ENCODE measurements around the gene KIAA0753.

Gene KIAA0753

DNA sequence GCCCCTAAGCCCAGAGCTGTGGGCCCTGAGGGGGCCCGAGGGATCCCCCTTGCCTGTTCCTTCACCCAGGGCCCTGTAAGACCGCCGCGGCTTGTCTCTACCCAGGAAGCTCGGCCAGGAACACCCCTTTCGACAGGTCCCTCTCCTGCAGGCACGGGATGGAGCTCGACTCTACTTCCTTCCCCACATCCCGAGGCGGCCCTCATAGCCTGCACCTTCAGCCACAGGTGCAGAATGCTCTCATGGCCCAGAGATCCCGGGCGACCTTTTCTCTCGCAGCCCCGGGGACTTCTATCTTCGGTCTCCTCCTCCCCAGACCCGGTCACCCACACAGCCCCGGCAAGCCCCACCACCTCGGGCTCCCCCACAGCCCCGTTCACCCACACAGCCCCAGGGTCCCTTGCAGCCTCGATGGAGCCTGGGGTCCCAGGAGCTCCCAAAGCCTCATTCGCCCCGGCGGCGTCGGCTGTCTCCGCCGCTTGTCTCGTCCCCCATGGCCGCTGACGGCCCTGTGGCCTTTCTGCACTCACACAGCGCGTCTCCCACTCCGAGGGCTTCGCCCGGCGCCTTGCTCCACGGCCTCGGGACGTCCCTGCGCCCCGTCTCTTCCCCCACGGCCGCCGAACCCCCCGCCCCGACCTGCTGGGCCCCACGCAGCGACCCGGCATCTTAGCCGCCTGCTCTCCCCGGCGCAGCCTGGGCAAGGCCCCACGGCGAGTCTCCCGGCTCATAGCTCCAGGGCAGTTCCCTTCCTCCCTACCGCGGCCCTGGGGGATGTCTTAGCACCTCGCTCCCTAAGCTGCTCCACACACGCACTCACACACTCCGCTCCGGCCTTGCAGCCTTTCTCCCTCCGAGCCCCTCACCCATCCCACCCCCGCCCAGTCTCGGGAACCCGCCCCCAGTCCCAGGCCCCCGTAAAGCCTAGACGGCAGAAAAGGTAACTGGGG lies 650 bp downstream of the KIAA0753 start:
- DNase-seq = no peak

DNA sequence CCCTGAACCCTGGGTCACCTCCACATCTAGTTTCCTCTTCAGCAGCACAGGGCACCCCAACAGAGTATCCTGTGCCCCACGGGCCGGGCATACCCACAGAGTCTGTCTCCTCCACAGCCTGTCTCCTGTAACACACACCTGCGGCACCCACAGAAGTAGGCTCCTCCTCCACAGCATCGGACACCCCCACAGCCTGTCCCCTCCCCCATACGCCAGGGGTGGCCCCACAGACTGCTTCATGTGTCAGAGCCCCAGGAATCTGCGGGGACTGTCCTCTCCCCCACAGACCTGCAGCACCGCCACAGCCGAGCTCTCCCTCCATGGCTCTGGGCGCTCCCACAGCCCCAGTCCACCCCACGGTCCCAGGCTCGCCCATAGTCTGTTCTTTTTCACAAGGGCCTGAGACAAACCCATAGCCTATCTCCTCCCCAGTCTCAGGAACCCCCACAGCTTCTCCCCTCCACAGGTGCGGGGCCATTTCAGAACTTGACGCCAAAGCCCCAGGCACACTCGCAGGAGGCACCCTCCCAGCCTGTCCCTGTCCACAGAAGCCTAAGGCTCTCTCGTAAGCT lies 1.4 kb downstream of the KIAA0753 start:
- DNase-seq = no peak

DNA sequence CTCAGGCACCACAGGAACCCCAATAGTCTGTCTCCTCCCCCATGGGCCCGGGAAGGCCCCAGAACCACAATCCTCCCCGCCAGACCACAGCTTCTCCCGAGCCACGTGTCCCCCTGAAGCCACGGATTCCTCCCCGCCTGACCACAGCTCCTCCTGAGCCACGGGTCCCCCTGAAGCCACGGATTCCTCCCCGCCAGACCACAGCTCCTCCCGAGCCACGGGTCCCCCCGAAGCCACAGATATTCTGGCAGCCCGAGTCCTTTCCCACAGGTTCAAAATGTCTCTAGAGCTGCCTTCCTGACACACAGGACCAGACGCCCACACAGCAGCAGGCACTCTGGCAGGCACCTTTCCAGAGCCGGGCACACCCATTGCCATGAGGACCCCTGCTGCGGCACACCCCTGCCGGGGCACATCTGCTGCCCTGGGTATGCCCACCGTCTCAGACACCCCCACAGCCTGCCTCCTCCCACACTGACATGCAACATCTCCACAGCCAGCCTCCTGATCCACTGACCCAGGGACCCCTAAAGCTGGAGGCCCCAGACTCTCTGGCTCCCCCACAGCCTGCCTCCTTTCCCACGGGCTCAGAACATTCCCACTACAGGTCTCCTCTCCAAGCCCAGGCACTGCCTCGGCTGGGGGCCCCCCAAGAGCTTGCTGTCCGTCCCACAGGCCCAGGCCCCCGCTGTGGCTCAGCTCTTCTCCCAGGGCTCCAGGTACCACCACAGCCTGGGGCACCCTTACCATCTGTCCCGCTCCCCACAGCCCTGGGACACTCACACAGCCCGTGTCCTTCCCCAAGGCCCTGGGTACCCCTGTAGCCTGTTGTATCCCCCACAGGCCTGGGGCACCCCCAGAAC lies 2.2 kb downstream of the KIAA0753 start:
- DNase-seq = no peak

DNA sequence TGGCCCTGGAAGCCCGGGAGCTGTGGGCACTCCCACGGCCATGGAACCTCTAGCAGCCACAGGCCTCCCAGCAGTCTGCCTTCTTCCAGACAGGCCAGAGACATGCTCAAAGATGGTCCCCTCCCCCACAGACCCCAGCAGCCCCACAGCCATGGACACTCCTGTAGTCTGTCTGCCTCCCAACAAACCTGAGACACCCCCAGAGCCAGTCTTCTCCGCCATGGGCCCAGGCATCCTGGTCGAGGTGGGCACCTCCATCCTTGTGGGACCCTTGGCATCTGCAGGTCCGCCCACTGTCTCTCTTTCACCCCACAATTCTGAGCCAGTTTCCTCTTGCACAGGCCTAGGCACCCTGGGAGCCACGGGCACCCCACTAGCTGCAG lies 3.1 kb downstream of the KIAA0753 start:
- no peak for DNase-seq

DNA sequence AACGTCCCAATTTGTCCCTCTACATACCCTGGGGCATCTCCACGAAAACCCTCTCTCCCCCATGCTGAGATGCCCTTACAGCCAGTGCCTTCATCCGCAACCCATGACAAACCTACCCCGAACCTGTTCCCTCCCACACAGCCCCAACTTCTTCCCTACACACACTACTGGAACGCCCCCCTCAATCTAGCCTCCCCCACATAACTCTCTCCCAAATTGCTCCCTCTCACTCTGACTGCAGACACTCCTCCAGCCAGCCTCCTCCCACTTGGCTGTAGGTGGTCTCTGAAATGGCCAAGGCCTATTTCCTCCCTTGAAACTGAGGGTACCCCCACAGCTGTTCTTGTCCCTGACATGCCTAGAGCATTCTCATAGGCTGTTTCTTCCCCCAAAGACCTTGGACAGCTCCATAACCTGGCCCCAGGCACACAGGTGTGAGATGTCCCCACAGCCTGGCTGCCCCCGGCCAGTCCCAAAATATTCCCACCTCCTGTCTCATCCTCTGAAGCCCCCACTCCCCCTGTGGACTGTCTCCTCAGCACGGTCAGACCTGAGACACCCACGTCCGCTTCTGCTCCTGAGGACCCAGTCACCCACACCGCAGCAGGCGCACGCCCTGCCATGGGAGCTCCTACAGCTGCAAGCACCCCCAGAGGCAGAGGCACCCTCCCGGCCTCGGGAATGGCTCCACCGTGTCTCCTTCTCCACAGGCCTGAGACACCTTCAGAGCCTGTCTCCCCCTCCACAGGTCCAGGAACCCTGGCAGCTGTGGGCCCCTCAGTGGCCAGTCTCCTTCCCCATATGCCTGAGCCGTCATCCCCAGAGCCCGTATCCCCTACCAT lies 3.7 kb downstream of the KIAA0753 start:
- no peak for DNase-seq

DNA sequence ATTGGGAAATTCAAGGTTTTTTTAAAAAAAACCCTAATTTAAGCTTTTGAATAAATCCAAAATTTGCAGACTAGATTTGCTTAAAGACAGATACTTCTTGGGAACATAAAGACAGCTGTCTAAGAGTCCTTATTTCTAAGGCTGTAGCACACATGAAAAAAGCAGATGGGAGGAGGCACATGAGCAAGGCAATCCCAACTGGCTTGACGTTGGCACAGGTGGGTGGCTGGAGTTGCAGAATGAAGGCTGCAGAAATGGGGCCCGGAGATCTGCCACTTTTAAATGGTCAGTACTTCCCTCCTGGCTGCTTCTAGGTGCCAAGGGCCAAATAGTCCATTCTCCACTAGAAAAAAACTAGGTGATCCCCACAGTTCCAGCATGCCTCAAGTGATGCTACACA lies 4.4 kb downstream of the KIAA0753 start:
- no peak for DNase-seq

DNA sequence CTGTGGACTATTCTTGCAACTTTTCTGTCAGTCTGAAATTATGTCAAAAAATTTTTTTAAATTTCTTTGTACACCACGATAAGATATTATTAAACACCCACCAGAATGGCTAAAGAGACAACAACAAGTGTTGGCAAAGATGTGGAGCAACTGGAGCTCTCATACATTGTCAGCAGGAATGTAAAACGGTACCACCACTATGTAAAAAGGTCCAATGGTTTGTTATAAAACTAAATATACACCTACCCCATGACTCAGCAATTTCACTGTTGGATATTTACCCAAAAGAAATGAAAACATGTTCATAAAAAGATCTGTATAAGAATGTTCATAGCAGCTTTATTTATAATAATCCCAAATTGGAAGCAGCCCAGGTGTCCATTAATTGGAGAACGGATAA lies 7.2 kb downstream of the KIAA0753 start:
- DNase-seq = no peak

DNA sequence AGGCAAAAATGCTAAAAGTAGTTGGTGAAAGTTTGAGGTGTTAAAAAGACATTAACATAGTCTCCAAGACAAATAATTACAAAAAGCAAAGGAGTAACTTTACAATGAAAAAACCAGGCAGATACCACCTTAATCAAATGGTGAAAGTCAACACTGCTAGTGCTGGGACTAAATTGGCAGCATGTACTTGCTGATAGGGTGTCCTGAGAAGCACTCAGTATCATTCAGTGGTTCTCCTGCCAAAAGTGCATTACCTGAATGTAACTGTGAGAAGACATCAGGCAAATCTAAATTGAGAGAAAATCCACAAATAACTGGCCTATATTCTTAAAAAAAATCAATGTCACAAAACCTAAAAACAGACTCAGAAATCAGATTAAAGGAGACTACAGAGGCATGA lies 8.0 kb downstream of the KIAA0753 start:
- no peak for DNase-seq

DNA sequence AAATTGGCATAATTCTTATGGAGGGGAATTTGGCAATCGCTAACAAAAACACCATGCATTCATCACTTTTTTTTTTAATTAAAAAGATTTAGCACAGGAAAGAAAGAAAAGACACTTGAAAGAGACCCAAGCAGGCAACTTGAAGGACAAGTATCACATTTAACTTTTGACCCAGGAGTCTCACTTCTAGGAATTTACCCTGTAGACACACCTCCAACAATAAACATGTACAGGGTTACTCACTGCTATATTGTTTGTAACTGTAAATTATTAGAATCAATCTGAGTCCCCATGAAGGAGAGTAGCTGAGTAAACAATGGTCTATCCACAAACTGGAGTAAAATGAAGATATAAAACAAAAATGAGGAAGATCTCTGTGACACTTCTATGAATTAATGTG lies 10.1 kb downstream of the KIAA0753 start:
- no peak for DNase-seq

DNA sequence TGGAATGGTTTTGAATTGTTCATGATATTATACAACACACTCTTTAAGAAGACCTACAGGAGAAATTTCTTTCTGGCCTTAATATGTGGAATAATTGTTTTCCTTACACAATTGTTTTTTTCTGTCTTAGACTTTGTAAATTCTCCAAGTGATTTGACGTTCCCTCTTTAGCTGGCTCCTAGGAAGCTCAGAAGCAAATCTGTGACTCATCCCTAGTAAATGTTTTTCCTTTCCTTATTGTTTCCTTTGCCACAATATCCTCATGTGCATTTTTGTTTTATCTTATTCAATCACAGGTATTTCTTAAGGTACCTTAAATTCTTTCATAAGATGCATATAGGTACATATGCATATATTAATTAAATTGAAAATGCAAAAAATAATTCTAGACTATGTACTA lies 13.5 kb downstream of the KIAA0753 start:
- DNase-seq = no peak

DNA sequence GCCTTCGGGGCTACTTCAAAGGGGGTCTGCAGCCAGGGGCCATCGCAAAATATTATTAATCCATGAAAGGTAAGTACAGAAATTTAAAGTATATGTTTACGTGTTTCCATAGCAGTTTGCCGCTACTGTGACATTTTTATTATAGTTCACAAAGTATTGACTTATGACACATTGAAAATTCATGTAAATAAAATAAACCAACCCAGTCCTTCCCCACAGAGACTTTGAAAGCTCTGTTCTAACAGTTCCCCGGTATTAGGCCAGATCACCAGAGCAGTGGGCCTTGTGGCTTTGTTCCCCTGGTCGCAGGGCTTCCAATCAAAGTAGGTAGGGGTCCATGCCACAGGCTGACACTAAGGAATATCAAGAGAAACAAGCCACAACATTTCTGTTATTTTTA lies 13.9 kb downstream of the KIAA0753 start:
- DNase-seq = no peak

DNA sequence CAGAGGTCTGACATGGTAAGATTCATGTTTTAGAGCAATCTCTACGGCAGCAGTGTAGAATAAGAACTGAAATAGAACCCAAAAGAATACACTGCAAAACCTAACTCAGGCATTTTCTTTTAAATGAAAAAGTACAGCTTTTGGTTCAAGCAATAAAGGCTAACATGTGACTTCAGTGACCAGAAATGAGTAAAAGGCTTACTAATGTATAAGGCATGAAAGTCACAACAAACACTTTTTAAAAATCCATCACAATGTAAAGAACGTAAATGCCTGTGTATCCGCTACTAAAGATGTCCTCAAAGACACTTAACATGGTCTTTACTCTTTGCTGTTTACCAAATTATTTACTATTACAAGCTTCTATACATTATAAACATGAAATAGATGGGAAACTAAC lies 16.6 kb downstream of the KIAA0753 start:
- DNase-seq = no peak

DNA sequence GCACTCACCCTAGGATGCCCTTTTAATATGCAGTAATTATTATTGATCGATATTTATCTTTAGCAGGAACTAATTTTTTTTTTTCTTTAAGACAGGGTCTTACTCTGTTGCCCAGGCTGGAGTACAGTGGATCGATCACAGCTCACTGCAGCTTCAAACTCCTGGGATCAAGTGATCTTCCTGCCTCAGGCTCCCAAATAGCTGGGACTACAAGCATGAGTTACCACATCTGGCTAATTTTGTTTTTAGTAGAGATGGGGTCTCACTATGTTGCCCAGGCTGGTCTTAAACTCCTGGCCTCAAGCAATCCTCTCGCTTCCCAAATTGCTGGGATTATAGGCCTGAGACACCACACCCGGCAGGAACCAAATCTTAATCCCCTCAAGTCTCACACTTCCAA lies 29.3 kb downstream of the KIAA0753 start:
- no peak for DNase-seq

DNA sequence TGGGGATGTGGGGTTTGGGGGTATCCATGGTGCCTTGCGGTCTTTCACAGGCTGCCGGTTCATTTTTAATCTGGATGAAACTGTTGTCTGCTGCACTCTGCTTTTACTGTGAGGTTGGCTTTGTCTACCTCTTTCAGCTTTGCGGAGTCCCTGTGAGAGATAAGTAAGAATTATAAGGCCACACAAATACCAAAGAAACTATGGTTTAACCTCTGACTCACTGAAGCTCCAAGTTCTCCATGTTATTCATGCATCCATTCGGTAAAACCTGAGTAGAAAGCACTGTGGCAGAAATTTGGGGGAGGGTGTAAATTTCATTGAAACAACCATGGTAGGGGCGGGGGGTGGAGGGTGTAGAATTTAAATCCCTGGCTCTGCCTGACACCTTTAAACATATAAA lies 30.5 kb downstream of the KIAA0753 start:
- no peak for DNase-seq

DNA sequence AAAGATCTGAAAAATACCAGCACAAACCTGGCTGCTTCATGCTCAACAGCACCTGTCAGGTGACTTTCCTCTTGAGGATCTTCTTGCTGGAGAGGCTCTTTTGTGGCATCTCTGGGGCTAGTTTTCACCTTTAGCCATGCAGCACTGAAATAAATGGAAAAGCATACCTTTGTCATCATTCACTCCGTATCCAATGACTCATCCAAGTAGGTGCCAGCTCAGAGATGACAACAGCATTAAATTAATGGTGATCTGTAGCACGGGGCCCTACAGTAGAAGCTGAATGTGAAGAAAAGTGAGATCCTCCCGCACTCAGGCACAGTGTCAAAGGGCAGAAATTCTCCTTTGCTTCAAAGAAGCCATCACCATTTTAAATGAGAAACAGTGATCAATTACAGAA lies 32.2 kb downstream of the KIAA0753 start:
- DNase-seq = no peak

DNA sequence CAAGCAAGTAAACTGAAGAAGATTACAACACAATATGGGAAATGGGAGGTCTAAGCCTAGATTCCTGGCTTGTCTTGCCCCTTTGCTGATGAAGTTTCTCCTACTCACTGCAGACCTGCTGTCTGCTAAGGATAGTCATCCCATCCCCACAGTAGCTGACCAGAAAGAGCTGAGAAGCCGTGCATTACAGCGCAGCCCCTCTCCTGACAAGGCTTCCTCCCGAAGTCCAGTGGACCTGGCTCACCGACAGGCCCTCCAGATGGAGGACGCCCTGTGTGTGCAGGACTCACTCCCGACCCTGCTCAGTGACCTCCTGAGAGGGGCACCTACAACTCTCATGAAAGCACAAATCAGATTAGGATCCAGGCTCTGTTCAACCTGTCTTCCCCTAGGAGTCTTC lies 35.4 kb downstream of the KIAA0753 start:
- no peak for DNase-seq

DNA sequence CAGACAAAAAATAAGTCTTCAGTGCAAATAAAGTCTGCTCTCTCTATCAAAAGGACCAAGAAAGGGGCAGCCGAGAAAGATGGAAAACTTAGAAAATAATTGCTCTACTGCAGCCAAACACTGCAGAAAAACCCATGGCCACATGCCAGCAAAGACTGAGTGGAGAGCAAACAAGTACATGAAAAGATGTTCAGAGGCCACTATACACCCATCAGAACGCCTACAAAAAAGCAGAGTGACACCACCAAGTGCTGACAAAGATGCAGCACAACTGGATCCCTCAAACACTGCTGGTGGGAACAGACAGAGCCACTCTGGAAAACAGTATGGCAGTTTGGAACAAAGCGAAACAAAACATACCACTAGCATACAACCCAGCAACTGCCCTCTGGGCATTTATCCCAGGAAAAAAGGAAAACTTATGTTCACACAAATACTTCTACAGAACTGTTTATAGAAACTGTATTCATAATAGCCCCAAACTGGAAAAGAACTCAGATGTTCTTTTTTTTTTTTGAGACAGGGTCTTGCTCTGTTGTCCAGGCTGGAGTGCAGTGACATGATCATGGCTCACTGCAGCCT lies 36.7 kb downstream of the KIAA0753 start:
- no peak for DNase-seq

DNA sequence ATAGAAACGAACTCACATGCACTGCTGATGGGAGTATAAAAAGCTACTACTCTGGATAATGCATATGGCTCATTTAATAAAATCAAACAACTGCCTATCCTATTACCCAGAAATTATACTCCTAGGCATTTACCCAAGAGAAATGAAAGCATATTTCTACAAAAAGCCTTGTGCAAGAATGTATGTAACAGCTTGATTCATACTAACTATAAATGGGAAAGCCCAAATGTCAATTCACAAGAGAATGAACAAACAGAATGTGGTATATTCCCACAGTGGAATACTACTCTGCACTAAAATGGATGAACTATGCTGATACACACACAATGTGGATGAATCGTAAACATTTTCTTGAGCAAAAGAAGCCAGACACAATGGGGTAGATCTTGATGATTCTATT lies 38.4 kb downstream of the KIAA0753 start:
- no peak for DNase-seq

DNA sequence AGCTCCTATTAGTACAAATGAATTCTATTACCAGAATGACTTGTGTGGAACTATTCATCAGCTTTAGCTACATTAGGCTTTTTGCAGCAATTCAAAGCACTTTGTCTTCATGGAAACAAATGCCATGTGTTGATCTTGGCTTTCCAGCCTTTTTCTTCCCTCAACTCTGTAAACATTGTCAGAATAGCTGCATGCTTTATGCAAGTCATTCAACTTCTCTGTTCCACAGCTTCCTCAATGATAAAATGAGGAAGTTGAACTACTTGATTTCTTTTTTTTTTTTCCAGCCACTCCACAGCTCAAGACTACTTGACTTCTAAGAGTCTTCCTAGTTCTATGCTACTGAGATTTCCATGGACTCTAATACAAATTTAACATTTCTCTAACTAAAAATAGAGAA lies 41.1 kb downstream of the KIAA0753 start:
- DNase-seq = no peak

DNA sequence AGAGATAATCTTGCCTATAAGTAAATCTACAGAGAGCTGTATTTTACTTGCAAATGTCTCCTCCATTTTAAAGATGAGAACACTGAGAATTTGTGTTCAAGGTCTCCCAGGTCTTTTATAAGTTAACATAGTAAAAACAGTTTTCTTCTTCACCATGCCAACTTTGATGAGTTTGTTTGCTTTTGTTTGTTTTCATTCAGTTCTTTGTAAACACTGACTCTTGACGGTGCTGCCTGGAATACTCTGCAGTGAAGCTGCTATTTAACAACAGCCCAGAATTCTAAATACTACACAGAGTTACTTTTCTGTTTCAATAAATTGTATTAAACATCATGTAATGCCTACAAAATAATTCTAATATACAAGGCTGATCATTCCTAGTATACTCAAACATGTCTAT lies 42.8 kb downstream of the KIAA0753 start:
- no peak for DNase-seq

DNA sequence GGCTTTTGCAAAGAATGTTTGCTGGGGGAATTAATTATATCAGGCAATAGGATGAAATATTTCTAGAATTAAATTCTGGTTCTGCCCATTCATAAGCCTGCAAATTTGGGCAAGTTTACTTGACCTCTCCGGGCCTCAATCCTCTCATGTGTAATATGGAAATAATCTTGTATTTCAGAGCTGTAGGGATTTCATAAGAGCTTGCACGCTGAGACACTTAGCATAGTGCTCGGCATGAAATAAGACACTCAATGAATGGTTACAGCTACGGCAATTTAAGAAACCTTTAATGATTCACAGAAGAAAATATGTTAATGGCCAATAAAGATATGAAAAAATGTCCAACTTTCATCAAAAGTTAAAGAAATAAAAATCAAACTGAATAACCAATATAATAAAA lies 43.6 kb downstream of the KIAA0753 start:
- no peak for DNase-seq

DNA sequence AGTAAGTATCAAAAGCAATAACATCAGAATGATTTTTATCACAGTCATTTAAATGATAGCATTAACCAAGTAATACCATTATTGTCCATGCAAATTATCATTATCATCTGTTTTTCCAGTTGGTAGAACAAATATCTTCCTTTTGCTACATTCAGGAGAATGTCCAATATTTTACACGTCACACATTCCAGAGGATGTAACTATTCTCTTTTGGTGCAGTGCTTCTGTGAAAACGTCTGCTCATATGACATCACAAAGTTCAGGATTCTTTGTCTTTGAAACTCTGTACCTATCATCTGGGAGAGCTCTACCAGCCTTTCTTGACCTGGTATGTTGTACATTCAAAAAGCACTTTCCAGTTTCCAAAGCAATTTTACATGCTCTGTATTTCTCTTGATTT lies 44.0 kb downstream of the KIAA0753 start:
- no peak for DNase-seq
